Activated gamma-delta T cell treated with Interleukin-2 at 50 U/mL for 16 hours (primary cell): ENCODE measurements around the gene BBX.

ENCODE experiments used
- DNase-seq: peaks from one replicate; pipeline ENCODE4 v3.0.0-alpha.2; 2020

The BBX gene

DNA sequence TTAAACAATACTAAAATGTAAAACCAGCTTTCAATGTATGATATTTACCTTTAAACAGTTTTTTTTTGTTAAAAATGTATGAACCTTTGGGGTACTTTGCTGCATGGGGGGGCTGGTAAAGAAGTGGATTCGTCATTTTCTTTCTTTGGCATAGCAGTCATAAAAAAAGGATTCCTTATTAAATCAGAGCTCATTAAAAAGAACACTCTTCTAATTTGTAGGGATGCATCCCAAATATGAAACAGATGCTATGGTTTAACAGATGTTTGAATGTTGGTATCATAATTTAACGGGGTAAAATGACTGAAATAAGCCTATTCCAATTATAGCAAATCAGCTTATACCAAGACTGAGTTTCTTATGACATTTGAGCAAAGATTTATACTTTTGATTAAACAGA, 234.4 kb downstream of the BBX start:
- DNase-seq = no peak

DNA sequence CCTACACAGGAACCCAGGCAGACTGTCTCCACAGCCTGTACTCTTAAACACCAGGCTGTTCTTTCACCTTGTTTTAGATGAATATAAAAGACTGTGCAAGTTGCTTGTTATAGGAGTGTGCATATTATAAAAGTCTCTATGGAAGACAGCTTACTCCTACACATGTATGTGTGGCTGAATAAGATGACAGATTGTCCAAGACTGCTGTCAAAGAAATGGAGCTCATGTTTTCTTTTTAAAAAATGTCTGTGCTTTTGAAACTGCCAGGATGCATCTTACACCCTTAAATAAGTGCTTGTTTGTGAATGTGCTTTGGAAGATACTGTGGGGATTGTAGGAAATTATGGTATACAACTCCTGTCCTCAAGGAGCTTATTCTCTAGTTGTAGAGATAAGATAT, 237.4 kb downstream of the BBX start:
- DNase-seq = no peak

DNA sequence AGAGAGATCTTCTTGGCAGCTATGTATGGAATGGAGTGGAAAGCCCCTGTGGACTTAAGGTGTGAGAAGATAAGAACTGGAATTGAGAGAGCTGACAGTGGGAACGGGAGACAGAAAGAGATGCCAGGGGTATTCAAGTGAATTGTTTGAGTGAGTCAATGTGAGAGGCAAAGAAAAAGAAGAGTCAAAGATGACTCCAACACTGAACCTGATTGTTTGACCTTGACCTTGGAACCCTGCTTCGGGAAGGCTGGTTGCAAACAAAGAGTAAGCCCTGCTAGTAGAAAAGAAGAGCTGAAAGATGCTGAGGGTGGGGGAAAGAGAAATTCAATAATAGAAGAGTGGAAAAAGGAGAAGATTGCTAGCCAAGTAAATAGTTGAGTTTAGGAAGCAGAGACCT, 238.6 kb downstream of the BBX start:
- DNase-seq = no peak

DNA sequence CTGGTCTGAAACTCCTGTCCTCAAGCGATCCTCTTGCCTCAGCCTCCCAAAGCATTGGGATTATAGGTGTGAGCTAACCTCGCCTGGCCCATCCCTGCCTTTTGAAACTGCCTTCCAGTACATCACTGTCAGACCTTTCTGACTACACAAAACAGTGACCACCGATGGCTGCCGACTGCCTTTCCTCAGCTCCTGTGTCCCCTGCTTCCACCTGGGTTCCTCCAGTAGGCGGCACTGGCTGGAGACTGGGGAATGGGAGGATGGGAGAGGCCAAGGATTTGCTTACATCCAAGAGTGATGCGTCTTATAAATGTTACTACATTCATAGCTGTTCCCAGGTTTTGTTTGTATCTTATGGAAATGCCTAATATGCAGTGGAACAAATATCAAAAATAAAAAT, 242.8 kb downstream of the BBX start:
- DNase-seq = no peak

DNA sequence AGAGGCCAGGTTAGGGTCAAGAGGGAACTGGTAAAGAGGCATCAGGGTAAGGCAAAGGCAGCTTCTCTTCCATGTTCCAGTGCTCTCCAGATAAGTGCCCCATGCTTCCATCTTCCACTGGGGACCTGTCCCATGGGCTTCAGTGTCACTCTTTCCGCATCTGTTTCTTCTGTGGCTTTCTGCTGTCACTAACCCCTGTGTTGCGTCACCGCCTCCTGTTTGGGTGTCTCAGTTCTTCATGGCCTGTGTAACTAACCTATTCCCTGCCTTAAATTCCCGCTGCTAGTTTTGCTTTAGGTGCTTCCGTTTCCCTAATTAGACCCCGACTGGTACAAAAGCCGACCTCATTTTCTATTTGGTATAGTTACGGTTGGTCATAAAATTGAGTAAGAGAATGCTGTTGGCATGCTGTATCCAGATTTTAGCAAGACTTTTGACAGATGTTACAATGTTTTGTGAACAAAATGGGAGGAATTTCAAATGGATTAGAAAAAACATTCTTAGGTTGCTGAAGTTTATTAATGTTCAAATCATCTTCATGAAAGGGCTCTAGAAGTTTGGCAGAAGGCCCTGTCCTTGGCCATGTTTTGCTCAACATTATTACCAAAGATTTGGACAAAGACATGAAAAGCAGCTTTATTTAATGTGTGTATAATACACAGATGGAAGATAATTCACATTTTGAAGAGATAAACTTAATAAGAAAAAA, 245.3 kb downstream of the BBX start:
- DNase-seq = no peak

DNA sequence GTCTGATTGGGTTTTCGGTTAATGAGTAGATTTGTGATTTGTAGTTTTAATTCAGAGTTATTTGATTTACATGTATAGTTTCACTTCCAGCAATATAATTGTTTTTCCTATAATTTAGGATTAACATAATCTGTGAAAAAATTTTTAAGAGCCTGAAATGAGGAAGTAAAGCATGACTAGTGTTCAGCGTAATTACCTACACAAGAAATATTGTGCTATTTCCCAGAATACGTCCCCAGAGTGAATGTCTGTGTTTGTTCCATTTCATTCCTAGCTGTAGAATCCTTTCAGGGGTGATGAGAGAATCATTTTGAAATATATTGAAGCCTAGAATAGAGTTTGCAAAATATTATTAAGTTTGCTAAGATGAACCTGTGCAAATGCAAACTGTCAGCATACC, 247.1 kb downstream of the BBX start:
- no peak for DNase-seq

DNA sequence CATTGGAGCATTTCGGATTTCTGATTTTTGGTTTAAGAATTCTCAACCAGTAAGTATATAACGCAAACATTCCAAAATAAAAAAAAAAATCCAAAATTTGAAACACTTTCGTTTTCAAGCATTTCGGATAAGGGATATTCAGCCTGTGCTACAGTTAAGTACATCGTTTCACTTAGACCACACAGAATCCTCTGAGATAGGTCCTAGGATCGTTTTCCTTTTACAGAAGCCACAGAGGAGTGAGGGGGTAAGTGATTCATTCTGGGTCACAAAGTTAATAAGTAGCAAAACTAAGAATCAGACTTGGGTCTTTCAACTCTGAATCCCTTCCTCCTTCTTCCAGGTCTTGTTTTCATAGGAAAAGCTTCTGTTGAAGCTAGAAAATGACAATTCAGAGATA, 249.3 kb downstream of the BBX start:
- DNase-seq = no peak

DNA sequence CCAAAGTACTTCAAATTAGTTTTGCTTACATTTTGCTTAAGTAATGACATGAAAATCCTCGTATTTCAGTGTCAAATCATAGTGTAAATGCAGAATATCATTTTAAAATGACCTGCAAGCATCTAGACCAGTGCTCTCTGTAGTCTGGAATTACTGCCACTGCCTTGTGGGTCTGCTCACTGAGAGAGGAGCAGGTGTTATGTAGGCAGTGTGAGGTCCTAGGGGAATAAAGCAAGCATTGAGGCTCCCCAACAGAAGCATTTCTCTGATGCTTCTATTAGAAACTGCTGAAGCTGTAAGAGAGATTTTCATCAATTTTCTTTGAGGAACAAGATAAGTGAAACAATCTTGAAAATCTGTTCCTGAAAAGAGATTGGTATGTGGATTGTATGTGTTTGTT, 253.2 kb downstream of the BBX start:
- no peak for DNase-seq

DNA sequence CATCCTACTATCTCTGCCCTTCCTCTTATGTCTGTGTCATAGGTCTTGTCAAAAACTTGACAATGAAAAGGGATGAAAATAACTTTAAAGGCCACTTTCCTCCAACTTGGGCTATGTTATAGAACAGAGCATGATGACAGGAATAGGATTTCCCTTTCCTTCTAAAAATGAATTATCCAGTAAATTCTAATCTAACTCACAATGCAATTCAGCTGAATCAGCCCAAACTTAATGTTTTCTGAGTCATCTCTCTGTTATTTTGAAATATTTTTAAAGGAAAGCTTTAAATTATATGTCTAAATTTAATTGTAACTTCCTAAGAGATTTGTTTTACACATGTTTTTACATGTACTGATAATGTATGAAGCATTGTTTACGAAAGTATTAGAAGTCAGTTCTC, 258.5 kb downstream of the BBX start:
- DNase-seq = no peak

DNA sequence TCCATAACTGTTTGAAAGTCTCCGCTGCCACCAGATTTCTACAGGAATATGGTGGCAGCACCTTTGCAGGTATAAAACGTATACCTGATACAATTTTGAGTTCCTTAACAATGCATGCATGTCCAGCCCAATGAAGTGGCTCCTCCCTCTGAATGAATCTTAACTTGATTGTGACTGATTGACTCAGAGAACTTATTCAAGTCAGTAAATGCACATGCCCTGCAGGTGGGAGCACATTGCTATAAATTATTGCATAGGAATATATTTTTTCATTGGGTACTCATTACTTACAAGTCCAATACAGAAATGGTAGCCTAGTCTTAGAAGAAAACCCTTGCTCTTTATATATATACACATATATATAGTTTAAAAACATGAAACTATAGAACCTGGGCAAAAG, 259.3 kb downstream of the BBX start:
- no peak for DNase-seq

DNA sequence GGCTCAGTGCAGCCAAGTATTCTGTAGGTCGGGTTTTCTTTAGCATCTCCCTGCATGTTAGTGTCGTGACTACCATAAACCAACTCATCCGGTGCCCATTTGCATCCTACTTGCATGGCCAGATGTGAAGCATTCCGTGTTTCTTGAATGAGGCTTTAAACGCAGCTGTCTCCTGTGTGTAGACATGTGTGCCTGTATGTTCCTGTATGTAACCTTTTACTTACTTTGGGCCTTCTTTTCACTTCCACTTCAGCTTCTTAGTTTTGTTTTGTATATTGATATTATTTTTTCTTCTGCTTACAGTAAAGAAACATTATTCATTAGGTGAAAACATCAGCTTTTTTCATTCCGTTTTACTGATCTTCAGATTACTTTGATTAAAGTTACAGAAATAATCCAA, 267.9 kb downstream of the BBX start:
- DNase-seq = no peak

DNA sequence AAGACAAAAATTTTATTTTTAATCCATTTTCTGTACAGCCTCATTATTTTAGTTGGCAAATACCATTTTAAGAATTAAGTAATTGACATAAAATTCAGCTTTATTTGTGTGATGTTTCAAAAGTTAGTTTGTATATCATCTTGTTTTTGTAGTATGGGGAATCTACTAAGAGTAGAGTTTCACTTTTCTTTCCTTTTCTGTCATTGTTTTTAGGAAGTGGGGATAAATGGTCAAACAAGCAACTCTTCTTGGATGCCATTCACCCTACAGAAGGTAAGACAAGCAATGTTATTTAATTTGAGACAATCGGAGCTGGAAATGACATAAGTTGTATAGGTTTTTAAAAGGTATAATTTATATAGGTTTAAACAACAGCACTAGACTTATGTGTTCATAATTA, 268.3 kb downstream of the BBX start:
- no peak for DNase-seq

DNA sequence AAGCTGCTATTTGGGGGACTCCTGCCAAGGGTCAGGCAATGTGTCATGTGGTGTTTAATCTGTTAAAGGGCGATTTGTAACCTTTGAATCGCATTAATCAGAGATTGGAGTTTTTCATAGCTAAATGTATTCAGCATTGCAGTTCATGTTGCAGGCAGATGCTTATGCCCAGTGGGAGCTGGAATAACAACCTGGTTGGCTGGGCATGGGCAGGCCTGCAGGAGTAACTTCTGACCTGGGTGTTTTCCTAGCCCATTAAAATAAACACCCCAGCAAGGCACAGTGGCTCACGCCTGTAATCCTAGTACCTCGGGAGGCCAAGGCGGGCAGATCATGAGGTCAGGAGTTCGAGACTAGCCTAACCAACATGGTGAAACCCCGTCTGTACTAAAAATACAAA, 268.7 kb downstream of the BBX start:
- no peak for DNase-seq

DNA sequence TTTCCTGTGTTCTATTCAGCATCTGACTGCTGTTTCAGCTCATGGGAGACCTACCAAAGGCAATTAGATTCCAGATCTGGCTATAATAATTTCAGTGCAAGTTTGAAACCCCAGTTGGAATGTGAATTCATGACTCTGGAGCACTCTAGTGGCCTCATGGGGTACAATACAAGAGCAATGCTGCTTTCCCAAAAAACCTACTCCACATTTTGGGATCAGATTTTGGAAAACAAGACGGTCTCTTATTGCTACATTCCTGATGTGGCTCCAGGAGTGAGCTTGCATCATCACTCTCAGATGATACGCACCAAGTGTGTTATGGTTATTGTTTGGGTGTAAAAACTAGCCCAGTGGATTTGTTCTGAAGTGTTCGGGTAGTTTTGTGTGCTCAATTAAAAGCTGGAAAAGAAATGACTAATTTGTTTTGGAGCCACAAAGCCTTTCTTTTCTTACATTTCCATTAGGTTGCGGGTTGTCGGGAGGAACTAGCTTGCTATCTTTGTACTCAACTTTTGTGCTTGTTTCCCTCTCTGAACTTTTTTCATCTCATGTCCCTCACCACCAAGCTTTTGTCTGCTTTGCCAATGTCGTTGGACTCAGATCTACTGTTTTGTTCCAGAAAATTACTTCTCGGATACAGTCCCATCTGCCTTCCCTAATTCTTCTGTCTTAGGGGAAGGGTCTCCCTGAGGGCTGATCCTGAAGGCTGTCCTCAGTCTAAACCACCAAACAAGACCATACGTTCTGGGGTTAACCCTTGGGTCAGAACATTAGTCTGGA, 272.1 kb downstream of the BBX start:
- no peak for DNase-seq

DNA sequence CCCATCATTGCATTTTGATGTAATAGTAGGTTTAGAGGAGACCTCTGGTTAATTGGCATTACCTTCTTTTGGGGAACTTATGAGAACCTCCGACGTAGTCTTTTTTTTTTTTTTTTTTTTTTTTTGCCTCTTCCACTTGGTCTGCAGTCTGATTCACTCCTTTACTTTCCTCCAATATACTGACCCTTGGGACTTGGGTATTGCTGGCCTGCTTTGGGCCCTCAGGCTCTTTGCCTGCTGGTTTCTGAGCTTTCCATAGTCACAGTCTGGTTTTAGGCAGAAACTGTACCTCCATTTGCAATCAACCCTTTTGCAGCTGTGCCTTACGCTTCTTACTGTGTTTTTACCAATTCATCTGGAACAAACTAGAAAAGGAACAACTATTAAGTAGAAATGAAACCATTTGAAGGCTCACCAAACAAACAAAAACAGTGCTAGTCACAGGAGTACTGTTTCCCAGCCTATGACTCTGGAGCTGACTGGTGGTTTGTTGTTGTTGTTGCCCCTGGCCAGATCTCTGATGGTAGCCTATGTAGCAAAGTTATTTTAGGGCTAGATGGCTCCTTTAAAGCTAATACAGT, 272.8 kb downstream of the BBX start:
- DNase-seq = no peak

DNA sequence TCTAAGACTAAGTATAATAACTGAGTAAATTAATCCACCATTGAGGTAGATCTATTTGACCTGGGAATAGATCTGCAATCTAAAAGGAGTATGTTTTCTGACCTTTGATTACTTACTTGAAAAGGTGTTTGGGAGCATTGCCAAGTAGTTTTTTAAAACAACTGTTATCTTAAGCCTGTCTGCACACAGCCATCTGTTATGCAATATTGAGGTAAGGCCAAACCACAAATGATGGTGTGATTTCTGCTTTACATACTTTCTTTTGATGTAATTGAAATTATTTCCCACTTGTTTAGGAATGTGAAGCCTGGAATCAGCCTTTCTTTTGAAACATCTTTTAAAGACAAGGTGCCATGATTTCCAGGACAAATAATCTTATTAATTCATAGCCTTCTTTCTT, 274.0 kb downstream of the BBX start:
- DNase-seq = no peak

DNA sequence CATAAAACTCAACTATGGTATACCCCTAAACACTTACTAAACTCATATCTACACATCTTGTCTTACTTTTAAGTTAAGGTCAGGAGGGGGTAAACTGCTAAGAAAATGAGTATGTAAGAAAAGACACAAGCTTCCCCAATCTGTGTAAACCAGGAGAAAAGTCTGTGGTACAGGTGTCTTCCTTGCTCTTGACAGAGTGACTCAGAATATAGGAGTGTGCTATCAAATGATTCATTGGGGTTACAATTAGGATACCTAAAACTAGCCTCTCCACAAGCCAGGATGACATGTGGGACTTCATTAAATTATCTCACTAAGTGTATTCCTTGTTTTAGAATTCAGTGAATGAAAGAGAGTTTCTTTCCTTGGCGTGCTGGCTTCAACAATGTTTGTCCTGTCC, 274.8 kb downstream of the BBX start:
- no peak for DNase-seq

DNA sequence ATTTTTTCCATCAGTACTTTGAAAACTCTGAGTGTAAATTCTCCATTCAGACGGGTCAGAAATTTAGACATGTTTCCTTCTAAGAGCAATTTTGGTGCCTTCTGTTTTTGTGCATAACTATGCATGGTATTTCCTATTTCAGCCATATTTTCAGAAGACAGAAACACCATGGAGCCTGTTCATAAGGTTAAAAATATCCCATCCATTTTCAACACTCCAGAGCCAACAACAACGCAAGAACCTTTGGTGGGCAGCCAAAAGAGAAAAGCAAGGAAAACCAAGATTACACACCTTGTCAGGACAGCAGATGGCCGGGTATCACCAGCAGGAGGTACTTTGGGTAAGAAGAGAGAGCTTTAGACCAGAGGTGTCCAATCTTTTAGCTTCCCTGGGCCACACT, 275.6 kb downstream of the BBX start:
- DNase-seq = no peak

DNA sequence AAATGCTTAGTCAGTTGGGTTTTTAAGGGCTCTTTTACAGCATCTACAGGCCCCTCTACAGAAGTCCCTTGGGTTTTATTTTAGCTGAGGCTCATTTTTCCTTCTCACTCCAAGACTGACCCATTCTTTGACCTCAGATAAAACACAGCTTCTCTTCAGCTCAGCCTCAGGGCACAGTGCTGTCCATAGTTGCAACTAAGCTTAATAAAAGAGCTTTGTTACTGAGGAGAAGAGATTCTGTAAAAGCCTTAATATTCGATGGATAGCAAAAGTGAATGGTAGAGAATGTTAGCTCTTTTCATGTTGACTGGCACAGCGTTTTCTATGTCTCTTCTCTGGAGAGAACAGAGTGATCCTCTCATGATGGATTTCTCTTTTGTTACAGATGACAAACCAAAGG, 277.9 kb downstream of the BBX start:
- no peak for DNase-seq

DNA sequence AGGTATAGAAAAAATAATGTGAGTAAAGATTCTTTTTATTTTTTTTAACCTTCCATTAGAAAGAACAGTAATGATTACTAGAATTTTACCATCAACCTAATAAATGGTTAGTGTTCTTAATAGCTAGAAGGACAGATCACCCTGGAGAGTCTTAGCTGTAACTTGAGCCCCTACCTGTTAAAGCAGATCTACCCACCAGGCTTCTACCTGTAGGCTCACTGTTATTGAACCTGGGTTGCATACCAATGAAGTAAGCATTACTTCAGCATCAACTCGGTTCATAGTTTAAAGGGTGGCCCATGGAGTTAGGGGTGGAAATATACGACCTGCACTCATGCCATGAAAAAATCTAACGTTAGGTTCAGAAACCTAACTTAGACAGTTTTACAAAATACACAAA, 280.4 kb downstream of the BBX start:
- DNase-seq = no peak

DNA sequence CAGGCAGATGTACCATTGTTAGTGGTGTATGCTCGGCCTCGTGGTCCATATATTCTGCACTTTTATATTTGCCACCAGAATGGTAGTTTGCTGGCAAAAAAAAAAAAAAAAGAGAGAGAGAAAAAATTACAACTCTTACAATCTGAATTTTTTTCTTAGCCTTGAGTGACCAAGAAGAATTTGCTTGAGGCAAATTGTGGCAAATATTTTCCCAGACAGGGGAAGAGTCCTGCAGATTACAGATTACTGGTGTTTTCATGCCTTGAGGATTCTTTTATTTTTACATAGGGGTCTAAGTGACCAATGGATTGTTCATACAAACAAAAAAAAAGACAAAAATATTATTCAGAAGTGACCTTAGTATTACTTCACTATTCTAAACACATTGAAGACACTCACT, 283.3 kb downstream of the BBX start:
- no peak for DNase-seq

DNA sequence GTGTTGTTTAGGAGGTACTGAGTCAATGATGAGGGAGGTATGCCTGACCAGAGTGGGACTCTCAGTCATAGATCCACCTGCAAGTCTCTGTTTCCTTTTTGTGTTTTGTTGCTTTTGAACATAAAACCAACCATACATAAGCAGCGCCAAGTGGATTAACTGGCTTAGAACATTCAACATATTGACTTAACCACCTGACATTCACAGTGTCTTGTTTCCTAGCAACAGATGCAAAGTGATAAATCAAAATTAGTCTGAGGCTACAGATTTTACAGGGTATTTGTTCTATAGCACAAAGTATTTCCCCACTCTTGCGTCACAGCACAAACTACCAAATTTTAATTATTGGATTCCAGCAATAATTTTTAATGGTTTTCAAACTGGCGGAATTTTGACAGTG, 283.8 kb downstream of the BBX start:
- DNase-seq = no peak

DNA sequence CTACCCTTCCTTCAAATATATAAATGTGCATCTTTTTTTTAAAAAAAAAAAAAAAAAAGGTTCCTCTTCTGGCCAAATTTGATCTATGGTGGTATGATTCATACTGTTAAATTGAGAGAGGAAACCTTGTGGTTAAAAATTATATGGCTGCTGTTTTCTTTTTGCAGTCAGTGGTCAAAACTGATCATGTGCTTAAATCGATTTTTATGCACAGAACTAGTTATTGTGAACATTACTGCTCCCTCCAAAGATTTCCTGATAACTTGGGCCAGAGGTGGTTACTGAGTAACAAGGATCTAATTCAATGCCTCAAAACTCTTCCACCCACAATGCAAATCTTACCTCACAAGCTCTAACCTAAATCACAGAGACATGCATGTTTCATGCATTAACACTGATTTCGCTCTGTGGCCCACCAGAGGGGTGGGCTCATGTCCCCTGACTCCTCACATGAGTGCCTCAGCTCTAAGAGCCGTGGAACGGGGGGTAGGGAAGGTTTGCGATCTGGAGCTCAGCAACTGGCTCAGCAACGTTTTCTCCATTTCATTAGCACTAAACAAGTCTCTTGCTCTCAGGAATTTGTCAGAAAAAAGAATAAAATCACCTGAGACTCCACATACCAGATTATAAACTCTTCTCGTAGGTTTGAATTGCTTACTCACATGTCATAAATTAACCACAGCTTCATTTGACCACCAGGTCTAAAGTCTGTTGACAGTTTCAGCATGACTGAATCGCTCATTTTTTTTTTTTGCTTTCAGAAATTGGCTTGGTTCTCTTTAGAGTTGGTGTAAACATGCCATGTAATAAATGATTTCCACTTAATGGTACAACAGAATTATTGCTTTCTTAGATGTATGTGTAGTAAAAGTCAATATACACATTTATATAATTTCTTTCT, 287.7 kb downstream of the BBX start:
- no peak for DNase-seq

DNA sequence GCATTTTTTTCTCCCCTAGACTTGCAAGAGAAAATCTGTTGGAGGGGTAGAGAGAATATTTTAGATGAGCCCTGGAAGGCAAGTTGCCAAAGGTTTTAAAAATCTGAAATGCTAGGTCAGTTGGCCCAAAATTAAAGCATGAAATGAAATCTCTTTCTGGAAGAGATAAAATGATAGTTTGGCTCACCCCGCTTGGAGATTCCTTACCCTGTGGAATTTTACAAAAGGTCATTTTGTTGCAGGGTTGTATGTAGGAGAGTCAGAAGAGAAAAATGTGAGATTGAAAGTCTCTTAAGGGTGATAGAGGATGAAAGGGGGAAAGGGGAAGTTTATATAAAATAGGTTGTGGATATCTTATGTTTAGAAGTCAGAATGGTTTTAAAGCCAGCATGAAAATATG, 290.3 kb downstream of the BBX start:
- no peak for DNase-seq
